PFSK-1 (cell line): ENCODE results near the gene LINGO4.

Experiments used
- FOXP2 ChIP-seq: optimal IDR thresholded peaks from 2 replicates; pipeline ENCODE3; 2011; ENCODE audit warnings: borderline replicate concordance, control low read depth, inconsistent platforms; ENCODE audit not compliant: insufficient read depth; ENCODE audit errors: extremely low read length, extremely low read depth
- POLR2AphosphoS5 ChIP-seq: IDR thresholded peaks from 2 replicates; pipeline ENCODE4 v1.6.1; 2012; ENCODE audit warnings: low read depth, mild to moderate bottlenecking, control low read depth, low read length, moderate library complexity
- REST ChIP-seq, 2 experiments: IDR thresholded peaks; 2 replicates each; pipeline versions ENCODE4 v1.6.1 to v1.8.0; 2011 to 2012; ENCODE audit warnings: low read depth in 2 of 2, low read length in 2 of 2, control low read depth in 1 of 2, inconsistent platforms in 1 of 2, mild to moderate bottlenecking in 1 of 2, moderate library complexity in 1 of 2; ENCODE audit not compliant: insufficient read depth in 1 of 2
- SIN3A ChIP-seq: IDR thresholded peaks from 2 replicates; pipeline ENCODE4 v1.6.1; 2012; ENCODE audit warnings: mild to moderate bottlenecking, low read length, moderate library complexity, borderline replicate concordance; ENCODE audit not compliant: insufficient read depth
- TAF1 ChIP-seq: IDR thresholded peaks from 2 replicates; pipeline ENCODE4 v1.6.1; 2012; ENCODE audit warnings: low read length, control low read depth, borderline replicate concordance; ENCODE audit not compliant: insufficient read depth

The LINGO4 gene

GRCh38 chr1:151837197-151837596 lies 32.0 kb upstream of the LINGO4 start:
- TF ChIP-seq REST (IDR thresholded peaks at IDR 0.05; ENCODE audit: insufficient read depth in 1 of 2, low read depth in 2 of 2, low read length in 2 of 2) = no peak
- no peak for TF ChIP-seq POLR2AphosphoS5
- no peak for TF ChIP-seq SIN3A
- TF ChIP-seq TAF1 = no peak
- no peak for TF ChIP-seq FOXP2

- TF ChIP-seq SIN3A (no peak), TAF1 (no peak)
These were observed 30.4 kb upstream of the LINGO4 start for GRCh38 chr1:151835596-151835995.

DNA sequence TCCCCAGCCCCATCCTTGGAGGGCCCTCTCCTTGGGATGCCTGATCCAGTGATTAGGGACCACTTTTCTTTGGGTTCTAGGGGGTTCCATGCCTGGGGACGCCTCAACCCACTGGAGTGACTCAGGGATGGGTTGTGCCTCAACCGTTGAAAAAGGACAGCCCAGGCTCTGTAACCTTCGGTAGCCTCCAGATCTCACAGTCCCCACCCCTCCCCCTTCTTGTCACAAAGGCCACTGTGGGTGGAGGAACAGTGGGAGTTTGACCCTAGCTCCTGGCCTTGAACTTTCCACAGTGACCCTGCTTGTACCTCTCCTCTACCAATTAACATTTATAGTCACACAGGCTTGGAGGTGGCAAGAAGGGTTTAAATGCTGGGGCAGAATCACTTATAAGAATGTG lies 29.0 kb upstream of the LINGO4 start:
- TF ChIP-seq FOXP2 (no peak), POLR2AphosphoS5 (no peak), TAF1 (no peak), SIN3A (no peak), REST (IDR thresholded peaks at IDR 0.05; ENCODE audit: insufficient read depth in 1 of 2, low read depth in 2 of 2, low read length in 2 of 2) (no peak)

DNA sequence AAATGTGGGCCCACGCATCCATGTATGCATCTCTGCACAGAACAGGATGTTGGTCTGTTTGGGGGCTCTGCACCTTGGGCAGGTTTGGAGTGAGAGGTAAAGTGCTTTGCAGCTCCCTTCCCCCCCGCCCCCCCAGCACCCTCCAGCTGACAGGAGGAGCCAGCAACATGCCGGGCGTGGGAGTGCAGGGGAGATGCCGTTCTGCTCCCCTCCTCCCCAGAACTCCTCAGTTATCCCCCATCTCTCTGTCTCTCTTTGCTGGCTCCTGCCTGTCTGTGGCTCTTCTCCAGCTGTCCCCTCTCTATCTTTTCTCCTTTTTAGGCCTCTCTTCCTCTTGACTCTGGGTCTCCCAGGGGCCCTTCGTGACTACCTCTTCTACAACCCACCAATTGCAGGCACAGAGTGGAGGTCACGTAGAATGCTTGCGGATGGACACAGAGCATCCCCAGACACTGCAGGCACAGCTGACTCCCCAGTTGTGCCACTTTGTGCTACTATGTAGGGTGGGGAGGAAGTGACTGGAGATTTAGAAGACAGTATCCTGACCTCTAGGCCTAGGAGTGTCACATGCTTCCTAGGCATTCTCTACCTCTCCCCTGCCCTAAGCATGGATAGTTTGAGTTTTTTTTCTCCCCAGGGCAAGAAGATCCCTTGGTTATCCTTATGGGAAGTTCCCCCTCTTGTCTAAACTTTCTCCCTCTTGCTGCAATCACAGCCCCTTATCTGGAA lies 28.1 kb upstream of the LINGO4 start:
- TF ChIP-seq REST (IDR thresholded peaks at IDR 0.05; ENCODE audit: insufficient read depth in 1 of 2, low read depth in 2 of 2, low read length in 2 of 2) = no peak
- no peak for TF ChIP-seq POLR2AphosphoS5

DNA sequence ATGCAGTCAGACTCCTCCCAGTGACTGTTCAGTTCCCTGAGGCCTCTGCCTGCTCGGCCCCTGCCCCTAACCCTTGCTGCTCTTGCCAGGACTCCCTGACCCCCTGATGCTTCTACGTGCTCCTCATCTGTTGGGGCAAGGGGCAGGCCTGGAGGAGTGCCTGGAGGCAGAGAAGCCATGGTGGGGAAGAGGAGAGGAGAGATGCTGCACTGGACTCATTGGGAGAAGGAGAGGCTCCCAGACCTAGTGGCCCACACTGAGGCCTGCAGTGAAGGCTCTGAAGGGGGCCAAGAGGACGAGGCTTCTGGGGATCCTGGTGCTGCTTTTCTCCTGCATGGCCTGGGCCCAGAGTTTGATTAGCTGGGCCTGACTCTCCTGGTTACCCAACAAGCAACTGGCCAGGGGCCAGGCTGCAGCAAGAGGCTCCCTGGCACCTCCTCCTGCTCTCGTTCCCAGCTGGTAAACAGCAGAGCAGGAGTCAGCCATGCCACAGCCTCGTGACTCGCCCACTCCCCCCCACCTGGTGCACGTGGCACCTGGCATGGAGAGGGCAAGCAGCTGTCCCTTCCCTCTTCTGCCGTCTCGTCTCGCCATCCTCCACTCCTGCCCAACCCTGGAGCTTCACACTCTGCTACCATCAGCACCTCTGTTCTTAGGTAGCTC lies 27.2 kb upstream of the LINGO4 start:
- TF ChIP-seq SIN3A (no peak), REST (IDR thresholded peaks at IDR 0.05; ENCODE audit: insufficient read depth in 1 of 2, low read depth in 2 of 2, low read length in 2 of 2) (no peak), POLR2AphosphoS5 (no peak), FOXP2 (no peak), TAF1 (no peak)
